ENCODE measurements around the gene FBXL7.

Gene FBXL7

DNA sequence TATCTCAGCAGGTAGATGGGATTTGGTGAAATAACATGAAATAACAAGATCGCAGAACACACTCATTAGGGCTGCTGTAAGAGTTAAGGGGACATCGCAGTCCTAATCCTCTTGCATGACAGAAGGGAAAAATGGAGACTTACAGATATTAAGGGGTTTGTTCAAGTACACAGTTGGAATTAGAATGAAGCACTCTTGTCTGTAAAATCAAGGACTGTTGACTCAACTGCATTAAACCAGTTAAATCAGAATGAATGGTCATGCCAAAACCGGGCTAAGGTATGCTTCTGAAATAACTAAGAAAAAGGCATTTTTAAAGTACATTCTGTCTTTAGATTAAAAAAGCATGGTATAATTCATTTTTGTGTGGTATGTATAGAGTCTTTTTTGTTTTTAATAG lies 95.9 kb downstream of the FBXL7 start:
- no peak for DNase-seq (ENCODE audit: low read depth)
- no peak overlapping the region for H3K4me3 ChIP-seq (ENCODE audit: control insufficient read depth, low read depth, low read length)
- TF ChIP-seq, protein P1, sequence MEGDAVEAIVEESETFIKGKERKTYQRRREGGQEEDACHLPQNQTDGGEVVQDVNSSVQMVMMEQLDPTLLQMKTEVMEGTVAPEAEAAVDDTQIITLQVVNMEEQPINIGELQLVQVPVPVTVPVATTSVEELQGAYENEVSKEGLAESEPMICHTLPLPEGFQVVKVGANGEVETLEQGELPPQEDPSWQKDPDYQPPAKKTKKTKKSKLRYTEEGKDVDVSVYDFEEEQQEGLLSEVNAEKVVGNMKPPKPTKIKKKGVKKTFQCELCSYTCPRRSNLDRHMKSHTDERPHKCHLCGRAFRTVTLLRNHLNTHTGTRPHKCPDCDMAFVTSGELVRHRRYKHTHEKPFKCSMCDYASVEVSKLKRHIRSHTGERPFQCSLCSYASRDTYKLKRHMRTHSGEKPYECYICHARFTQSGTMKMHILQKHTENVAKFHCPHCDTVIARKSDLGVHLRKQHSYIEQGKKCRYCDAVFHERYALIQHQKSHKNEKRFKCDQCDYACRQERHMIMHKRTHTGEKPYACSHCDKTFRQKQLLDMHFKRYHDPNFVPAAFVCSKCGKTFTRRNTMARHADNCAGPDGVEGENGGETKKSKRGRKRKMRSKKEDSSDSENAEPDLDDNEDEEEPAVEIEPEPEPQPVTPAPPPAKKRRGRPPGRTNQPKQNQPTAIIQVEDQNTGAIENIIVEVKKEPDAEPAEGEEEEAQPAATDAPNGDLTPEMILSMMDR (IDR thresholded peaks at IDR 0.05; ENCODE audit: control insufficient read depth, insufficient read depth, low read depth, low read length, missing control alignments): no peak

DNA sequence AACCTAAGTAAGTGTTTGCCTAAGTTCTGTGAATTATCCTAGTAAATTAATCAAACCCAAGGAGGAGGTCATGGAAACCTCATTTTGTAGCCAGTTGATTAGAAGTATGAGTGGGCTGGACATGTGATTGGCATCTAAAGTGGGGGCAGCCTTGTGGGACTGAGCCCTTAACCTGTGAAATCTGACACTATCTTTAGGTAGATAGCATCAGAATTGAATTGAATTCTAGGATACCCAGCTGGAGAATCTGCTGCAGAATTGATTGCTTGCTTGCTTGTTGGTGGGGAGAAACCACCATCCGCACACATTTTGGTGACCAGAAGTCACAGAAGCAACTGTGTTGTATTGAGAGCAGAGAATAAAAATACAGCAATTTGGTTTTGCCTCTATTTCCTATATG lies 97.0 kb downstream of the FBXL7 start:
- H3K4me3 ChIP-seq (ENCODE audit: control insufficient read depth, low read depth, low read length): no peak overlapping the region
- no peak for DNase-seq (ENCODE audit: low read depth)
- TF ChIP-seq, protein P1 (IDR thresholded peaks at IDR 0.05; ENCODE audit: control insufficient read depth, insufficient read depth, low read depth, low read length, missing control alignments): no peak

DNA sequence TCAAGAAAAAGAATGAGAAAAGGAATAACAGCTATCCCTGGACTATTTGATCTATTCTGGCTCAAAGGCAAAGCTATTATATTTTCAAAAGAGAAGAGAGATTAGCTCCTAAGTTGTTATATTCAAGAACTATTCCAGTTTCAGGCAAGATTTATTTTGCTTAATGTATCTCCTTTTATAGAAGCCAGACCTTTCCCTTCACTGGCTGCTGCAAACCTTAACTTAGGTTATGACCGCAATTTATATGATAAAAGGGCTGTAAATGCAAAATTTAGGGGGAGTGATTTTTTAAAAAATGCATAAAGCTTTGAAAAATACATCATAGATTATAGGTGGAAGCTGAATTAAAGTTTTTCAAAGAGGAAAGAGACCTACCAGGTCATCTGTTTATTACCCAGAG lies 97.8 kb downstream of the FBXL7 start:
- TF ChIP-seq, protein P1 (IDR thresholded peaks at IDR 0.05; ENCODE audit: control insufficient read depth, insufficient read depth, low read depth, low read length, missing control alignments): no peak
- H3K4me3 ChIP-seq (ENCODE audit: control insufficient read depth, low read depth, low read length): no peak overlapping the region
- DNase-seq (ENCODE audit: low read depth): no peak

DNA sequence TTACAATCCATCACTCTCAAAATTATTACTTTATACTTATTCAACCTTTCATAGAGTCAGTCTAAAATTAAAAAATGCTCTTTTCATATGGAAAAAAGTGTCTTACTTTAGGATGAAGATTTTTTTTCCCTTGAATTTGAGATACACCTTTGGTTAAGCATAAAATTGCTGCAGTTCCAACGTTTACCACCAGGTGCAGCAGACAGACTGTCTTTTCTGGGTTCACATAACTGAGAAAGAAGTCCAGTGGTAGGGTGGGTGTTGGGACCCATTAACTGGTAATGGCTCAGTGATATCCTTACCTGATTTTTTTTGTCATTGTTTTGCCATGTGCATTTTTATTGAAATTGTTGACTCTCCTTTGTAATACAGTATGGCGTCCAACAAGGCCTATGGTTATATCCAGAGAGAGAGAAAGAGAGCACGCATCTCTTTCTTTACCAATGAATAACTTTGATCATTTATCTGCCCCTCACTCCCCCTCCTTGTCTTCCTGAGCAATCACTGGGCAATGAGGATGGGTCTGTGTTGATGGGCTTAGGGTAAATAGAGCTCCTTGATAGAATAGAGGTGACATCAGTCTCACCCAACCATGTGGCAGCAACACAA lies 98.4 kb downstream of the FBXL7 start:
- DNase-seq (ENCODE audit: low read depth): no peak

GRCh38 chr5:15600035-15600434 lies 100.1 kb downstream of the FBXL7 start:
- no peak for DNase-seq (ENCODE audit: low read depth)
- TF ChIP-seq, protein P1 (IDR thresholded peaks at IDR 0.05; ENCODE audit: control insufficient read depth, insufficient read depth, low read depth, low read length, missing control alignments): no peak
- H3K4me3 ChIP-seq (ENCODE audit: control insufficient read depth, low read depth, low read length): no peak overlapping the region

More for the DNA sequence above, 98.4 kb downstream of the FBXL7 start:
- TF ChIP-seq, protein P1 (IDR thresholded peaks at IDR 0.05; ENCODE audit: control insufficient read depth, insufficient read depth, low read depth, low read length, missing control alignments): peak; percentile 66
- H3K4me3 ChIP-seq (ENCODE audit: control insufficient read depth, low read depth, low read length): no peak overlapping the region

DNA sequence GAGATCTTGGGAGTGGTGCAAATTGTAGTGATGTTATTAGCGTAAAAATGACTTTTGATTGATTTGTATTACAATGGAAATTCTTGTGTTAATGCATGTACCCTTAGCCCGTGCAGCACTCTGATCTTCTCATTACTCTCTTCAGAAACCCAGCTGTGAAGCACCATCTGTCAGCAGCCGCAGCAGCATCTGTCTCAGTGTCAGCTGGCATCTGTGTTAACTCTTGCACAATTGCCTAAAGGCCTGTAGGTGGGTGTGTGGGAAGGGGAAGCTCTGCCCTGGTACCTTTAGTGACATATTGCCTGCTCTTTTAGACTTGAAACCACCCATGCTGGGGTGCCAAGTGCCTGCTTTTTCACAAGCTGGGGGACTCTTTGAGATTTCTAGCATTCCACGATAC lies 101.3 kb downstream of the FBXL7 start:
- TF ChIP-seq, protein P1 (IDR thresholded peaks at IDR 0.05; ENCODE audit: control insufficient read depth, insufficient read depth, low read depth, low read length, missing control alignments): no peak
- H3K4me3 ChIP-seq (ENCODE audit: control insufficient read depth, low read depth, low read length): no peak overlapping the region
- DNase-seq (ENCODE audit: low read depth): no peak

All from AG09309 (cell line).